ENCODE data around the gene ART5.

- no peak for TF ChIP-seq CTCF (IDR thresholded peaks at IDR 0.05)
- TF ChIP-seq POLR2A (IDR thresholded peaks at IDR 0.05) = no peak
Observed at GRCh38 chr11:3623767-3624458, 17.9 kb downstream of the ART5 start.
